ENCODE results near the gene FBXO38.

DNA sequence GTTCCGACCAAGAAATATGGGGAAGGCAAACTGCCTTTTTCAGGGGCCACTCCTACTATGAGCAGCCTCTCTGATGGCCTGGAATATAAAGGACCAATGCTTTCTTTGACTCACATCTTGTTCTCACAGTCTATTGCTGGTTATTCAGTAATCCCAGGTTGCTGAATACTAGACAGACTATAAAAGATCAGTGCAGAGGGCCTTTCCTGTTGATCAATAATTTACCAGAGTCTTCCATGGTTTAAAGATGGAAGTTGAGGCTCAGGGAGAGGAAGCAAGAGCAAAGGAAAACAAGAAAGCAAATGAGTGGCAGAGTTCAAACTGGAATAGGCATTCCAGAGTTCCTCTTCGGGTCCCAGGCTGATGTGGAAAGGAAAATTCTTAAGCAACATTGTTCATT, 62.9 kb downstream of the FBXO38 start:
- no peak for TF ChIP-seq TCF12 (IDR thresholded peaks at IDR 0.05; ENCODE audit: low read depth)
- TF ChIP-seq TAF1 (IDR thresholded peaks at IDR 0.05; ENCODE audit: low read depth) = no peak
- no peak for TF ChIP-seq EP300 (IDR thresholded peaks at IDR 0.05; ENCODE audit: borderline replicate concordance)
- TF ChIP-seq TEAD4 (IDR thresholded peaks at IDR 0.05) = no peak
- no peak for TF ChIP-seq CEBPB (IDR thresholded peaks at IDR 0.05)

All from Ishikawa (cell line).